ENCODE results near the gene RUFY2.
"Not testable (repeated sequence)": the region's sequence is repeated elsewhere in the genome, so short reads cannot be mapped to it uniquely, and the experiment has no call there.

The RUFY2 gene

DNA sequence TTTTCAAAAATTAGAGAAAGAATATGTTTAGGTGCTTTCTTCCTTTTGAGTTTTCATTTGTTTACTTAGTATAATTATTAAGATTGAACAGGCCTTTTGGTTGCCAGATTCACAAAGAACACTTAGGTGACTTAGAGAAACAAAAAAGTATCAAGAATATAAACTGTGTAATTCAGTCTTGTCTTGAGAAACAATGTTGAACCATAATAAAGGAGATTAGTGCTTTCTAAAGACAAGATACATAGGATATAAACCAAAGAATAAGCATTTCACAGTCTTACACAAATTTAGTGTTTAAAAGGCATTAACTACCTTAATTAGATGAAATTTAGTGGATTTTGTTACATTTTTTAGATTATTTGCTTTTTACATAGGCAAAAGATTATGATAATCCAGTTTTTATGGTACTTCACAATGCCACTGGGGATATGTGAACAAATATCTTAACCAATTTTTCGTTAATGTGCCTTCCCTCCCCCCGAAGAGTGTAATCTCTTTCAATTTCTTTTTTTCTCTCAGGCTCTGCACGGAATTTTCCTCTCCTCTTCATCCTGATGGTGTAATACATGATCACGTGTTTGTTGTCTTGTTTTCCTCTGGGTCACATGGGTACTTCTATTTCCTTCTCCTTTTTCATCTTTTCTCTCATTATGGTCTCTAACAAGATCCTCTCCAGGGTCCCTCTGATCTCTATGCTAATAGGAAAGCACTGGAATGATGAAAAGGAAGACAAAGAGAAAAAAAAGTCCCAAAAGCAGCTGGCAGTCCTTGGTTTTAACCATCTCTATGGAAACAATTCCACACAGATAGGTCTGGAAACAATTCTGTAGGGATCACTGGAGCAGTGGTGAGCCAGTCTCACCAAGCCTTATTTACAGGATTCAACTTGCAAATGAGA, 78.9 kb downstream of the RUFY2 start:
- DNase-seq (ENCODE audit: low read depth in 4 of 4, low spot score in 1 of 4): no peak

GRCh38 chr10:68324396-68324795, 82.7 kb downstream of the RUFY2 start:
- not testable (repeated sequence) for DNase-seq (ENCODE audit: low read depth in 4 of 4, low spot score in 1 of 4)

- DNase-seq (ENCODE audit: low read depth in 4 of 4, low spot score in 1 of 4): no peak
These were observed 88.6 kb downstream of the RUFY2 start for GRCh38 chr10:68318331-68319059.

GRCh38 chr10:68315582-68315981, 91.5 kb downstream of the RUFY2 start:
- DNase-seq (ENCODE audit: low read depth in 4 of 4, low spot score in 1 of 4): no peak

- DNase-seq (ENCODE audit: low read depth in 4 of 4, low spot score in 1 of 4): not testable (repeated sequence)
These were observed 92.1 kb downstream of the RUFY2 start for GRCh38 chr10:68314930-68315329.

DNA sequence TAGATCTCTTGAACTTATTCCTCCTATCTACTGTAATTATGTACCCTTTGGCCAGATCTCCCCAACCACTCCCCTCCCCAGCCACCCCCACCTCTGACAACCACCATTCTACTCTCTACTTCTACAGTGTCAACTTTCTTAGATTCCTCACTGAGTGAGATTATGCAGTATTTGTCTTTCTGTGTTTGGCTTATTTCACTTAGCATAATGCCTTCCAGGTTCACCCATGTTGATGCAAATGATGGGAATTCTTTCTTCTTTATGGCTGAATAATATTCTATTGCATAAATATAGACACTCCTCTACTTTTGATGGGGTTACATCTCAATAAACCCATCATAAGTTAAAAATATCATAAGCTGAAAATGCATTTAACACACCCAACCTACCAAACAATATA, 96.5 kb downstream of the RUFY2 start:
- DNase-seq (ENCODE audit: low read depth in 4 of 4, low spot score in 1 of 4): no peak

DNA sequence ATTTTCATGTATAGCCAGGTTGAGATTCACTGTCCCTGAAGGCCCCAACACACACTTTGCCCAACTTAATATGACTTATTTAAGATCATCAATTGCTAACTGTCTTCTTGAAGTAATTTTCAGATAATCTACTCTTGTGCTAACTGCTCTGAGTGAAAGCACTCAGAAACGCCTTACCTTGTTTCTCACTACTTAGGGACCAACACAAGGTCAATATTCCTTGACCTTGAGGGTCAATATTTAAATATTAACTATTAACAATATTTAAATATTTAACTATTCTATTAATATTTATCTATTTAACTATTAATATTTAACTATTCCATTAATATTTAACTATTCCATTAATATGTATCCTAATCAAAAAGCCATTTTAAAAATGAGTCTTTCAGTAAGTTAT, 101.2 kb downstream of the RUFY2 start:
- DNase-seq (ENCODE audit: low read depth in 4 of 4, low spot score in 1 of 4): no peak

GRCh38 chr10:68303849-68304412, 103.1 kb downstream of the RUFY2 start:
- no peak for DNase-seq (ENCODE audit: low read depth in 4 of 4, low spot score in 1 of 4)

DNA sequence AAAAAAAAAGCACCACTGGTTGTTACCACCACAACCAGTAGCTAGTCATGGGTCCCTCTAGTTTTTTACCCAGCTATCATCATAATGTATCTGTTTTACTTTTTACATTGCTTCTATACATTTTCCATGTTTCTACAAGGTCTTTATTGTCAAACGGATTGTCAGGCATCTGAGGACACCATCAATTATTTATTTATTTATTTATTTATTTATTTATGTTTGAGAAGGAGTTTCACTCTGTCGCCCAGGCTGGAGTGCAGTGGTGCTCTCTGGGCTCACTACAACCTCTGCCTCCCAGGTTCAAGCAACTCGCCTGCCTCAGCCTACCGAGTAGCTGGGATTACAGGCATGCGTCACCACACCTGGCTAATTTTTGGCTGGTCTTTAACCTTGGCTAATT, 104.2 kb downstream of the RUFY2 start:
- no peak for DNase-seq (ENCODE audit: low read depth in 4 of 4, low spot score in 1 of 4)

DNA sequence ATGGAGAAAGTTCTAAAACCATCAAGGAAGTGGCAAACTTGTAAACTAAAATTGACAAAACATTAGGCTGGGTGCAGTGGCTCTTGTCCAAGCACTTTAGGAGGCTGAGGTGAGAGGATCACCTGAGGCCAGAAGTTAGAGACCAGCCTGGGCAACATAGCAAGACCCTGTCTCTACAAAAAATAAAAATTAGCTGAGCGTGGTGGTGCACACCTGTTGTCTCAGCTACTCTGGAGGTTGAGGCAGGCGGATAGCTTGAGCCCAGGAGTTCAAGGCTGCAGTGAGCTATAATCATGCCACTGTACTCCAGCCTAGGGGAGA, 104.6 kb downstream of the RUFY2 start:
- DNase-seq (ENCODE audit: low read depth in 4 of 4, low spot score in 1 of 4): no peak

- DNase-seq (ENCODE audit: low read depth in 4 of 4, low spot score in 1 of 4): no peak
These were observed 105.1 kb downstream of the RUFY2 start for GRCh38 chr10:68301790-68302502.

DNA sequence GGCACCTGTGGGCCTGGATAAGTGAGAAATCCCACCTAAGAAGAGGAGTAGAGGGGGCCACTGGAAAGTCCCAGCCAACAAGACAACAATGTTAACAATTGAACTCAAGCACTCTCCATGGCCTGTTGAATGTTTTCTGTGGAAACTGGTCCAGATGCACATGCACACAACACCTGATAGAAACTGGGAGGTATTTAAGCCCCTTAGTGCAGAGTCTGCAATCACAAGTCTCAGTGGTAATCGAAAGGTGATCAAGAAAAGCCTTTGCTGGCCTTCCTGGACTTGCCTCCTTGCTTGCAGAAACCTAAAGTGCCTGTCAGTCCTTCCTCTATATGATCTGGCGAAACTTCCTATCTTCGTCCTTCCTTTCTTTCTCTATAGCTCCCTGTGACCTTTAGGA, 105.8 kb downstream of the RUFY2 start:
- DNase-seq (ENCODE audit: low read depth in 4 of 4, low spot score in 1 of 4): no peak

DNA sequence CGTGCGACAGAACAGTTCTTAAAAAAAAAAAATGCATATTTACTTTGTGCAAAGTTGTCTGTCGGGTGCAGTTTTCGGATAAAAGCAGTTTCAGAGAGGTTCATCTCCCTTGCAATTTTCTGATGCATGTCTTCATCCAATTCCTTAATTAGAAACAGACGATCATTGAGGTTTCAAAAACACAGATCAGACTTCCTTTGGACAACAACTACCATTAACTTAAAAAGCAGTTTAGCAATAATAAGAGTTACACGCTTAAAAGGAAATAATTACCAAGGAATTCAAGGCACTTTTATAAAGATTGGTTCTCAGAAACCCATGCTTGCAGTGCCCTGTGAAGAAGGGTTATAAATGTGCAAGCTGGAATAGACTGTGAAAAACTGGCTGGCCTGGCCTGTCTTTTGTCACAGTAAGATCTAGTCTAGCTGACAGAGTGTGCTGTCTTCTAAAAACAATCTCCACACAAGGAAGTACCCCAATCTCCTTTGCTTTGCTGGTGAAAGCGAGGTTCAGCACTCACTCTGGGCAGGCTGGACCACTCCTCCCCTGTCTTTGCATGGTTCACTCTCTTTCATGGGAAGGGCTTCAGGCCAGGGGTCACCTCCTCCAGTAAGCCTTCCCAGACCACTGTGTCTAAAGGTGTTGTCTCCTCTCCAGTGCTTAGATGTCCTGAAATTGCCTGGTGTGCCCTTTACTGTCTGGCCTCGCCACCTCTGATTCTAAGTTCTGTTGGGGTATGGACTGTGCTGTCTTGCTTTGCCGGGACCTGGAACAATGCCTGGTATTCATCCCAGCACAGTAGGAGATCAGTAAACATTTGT, 110.0 kb downstream of the RUFY2 start:
- no peak for DNase-seq (ENCODE audit: low read depth in 4 of 4, low spot score in 1 of 4)

Measured in stimulated activated CD4-positive, alpha-beta T cell treated with anti-CD3 and anti-CD28 coated beads, Interleukin-1b, Interleukin-23, amount 100 ng/mL, for 24 hours (primary cell).